ENCODE results near the gene UBAP1L. TPM values are rescaled to one million over a fixed set of nuclear protein-coding genes. Genes with fewer than 3 reads are reported as not detected.
"Not testable (repeated sequence)": the region's sequence is repeated elsewhere in the genome, so short reads cannot be mapped to it uniquely, and the experiment has no call there.

The UBAP1L gene
- total RNA-seq, 2 donors from 2014 or later = 7.8 to 8.4 TPM

DNA sequence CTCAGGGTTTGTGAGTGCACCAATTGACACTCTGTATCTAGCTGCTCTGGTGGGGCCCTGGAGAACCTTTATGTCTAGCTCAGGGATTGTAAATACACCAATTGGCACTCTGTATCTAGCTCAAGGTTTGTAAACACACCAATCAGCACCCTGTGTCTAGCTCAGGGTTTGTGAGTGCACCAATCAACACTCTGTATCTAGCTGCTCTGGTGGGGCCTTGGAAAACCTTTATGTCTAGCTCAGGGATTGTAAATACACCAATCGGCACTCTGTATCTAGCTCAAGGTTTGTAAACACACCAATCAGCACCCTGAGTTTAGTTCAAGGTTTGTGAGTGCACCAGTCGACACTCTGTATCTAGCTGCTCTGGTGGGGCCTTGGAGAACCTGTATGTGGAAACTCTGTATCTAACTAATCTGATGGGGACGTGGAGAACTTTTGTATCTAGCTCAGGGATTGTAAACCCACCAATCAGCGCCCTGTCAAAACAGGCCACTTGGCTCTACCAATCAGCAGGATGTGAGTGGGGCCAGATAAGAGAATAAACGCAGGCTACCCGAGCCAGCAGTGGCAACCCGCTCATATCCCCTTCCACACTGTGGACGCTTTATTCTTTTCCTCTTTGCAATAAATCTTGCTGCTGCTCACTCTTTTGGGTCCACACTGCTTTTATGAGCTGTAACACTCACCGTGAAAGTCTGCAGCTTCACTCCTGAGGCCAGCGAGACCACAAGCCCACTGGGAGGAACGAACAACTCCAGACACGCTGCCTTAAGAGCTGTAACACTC, 39.2 kb downstream of the UBAP1L start:
- H3K4me1 Mint-ChIP-seq; ATAC-seq; H3K27ac Mint-ChIP-seq; H3K4me3 Mint-ChIP-seq; H3K36me3 Mint-ChIP-seq (ENCODE audit: low read depth); H3K9me3 ChIP-seq (ENCODE audit: control insufficient read depth, low read length, poor library complexity, severe bottlenecking); DNase-seq: not testable (repeated sequence)
- peaks cover 26% of the 10 kb centered on the region for H3K27me3 Mint-ChIP-seq

- peaks cover 26% of the 10 kb centered on the region for H3K27me3 Mint-ChIP-seq
- not testable (repeated sequence) for H3K27ac Mint-ChIP-seq; DNase-seq; ATAC-seq; H3K36me3 Mint-ChIP-seq (ENCODE audit: low read depth); H3K4me3 Mint-ChIP-seq; H3K9me3 ChIP-seq (ENCODE audit: control insufficient read depth, low read length, poor library complexity, severe bottlenecking); H3K4me1 Mint-ChIP-seq
These were observed 40.1 kb downstream of the UBAP1L start for GRCh38 chr15:65074946-65075345.

DNA sequence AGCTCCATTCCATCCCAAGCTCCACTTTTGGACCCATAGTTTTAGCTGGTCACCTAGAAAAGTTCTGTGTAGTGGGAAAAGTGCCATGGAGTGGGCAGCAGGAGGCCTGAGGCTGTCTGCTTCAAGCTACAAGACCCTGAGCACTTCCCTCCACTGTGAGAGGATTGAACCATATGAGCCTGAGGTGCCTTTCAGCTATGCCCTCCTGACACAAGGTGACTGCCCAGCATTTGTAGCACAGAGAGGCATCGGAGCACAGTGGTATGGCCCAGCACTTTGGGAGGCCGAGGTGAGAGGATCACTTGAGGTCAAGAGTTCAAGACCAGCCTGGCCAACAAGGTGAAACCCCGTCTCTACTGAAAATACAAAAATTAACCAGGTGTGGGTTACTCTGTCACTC, 42.4 kb downstream of the UBAP1L start:
- DNase-seq (no peak), ATAC-seq (no peak)
- no peaks in the 10 kb centered on the region for H3K9me3 ChIP-seq (ENCODE audit: control insufficient read depth, low read length, poor library complexity, severe bottlenecking)
- Mint-ChIP-seq H3K4me1 (peaks cover 3% of the 10 kb centered on the region), H3K27ac (no peak overlapping the region), H3K36me3 (ENCODE audit: low read depth) (no peaks in the 10 kb centered on the region), H3K27me3 (peaks cover 16% of the 10 kb centered on the region), H3K4me3 (no peak overlapping the region)

DNA sequence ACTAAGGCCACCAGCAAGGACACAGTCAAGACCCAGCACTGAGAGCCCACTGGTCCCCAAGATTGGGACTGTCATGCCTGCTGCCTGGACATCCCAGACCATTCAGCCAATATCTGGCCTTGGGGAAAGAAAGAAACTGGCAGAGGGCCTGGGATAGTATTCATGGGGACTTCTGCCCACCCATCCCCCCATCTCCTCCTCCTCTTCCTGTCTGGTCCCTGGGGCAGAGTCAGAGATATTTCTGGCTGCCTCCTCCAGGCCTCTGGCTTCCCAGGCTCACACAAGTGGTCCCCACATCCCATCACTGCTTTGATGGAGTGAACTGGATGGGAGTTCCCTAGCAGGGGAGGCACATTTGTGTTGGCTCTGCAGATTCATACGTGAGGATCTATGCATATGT, 43.0 kb downstream of the UBAP1L start:
- Mint-ChIP-seq H3K4me1 (peaks cover 7% of the 10 kb centered on the region), H3K27me3 (peaks cover 20% of the 10 kb centered on the region), H3K36me3 (ENCODE audit: low read depth) (peaks cover 2% of the 10 kb centered on the region), H3K4me3 (no peak overlapping the region), H3K27ac (no peak overlapping the region)
- DNase-seq (no peak), ATAC-seq (no peak)
- H3K9me3 ChIP-seq (ENCODE audit: control insufficient read depth, low read length, poor library complexity, severe bottlenecking) = no peaks in the 10 kb centered on the region

- ATAC-seq (no peak), DNase-seq (no peak)
- no peaks in the 10 kb centered on the region for H3K9me3 ChIP-seq (ENCODE audit: control insufficient read depth, low read length, poor library complexity, severe bottlenecking)
- Mint-ChIP-seq H3K4me3 (no peak overlapping the region), H3K4me1 (peaks cover 7% of the 10 kb centered on the region), H3K36me3 (ENCODE audit: low read depth) (peaks cover 2% of the 10 kb centered on the region), H3K27me3 (peaks cover 24% of the 10 kb centered on the region), H3K27ac (no peak overlapping the region)
These were observed 43.6 kb downstream of the UBAP1L start for GRCh38 chr15:65071381-65071811.

GRCh38 chr15:65069779-65070546, 45.0 kb downstream of the UBAP1L start:
- ATAC-seq (no peak), DNase-seq (no peak)
- no peaks in the 10 kb centered on the region for H3K9me3 ChIP-seq (ENCODE audit: control insufficient read depth, low read length, poor library complexity, severe bottlenecking)
- Mint-ChIP-seq H3K36me3 (ENCODE audit: low read depth) (peaks cover 5% of the 10 kb centered on the region), H3K27me3 (peaks cover 31% of the 10 kb centered on the region), H3K4me3 (no peak overlapping the region), H3K27ac (no peak overlapping the region), H3K4me1 (peaks cover 9% of the 10 kb centered on the region)

DNA sequence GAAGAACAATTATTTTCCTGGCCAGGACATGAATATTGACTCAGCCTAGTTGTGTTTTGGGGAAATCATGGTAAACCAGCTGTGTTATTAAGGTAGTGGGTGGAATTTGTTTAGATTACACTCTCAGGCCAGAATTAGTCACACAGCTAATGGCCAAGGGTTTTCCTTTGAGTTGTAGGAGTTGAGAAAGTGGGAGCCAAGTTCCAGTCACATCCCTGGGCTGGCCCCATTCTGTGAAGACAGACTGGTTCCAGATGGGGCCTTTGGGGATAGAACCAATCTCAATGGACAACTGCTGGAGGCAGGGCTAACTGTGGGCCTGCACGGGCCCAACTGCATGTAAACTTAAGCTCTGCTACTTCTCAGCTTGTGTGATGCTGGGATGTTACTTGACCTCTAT, 45.8 kb downstream of the UBAP1L start:
- Mint-ChIP-seq H3K36me3 (ENCODE audit: low read depth) (peaks cover 5% of the 10 kb centered on the region), H3K4me3 (no peak overlapping the region), H3K27ac (no peak overlapping the region), H3K4me1 (peaks cover 9% of the 10 kb centered on the region), H3K27me3 (peaks cover 32% of the 10 kb centered on the region)
- DNase-seq (no peak), ATAC-seq (no peak)
- H3K9me3 ChIP-seq (ENCODE audit: control insufficient read depth, low read length, poor library complexity, severe bottlenecking) = no peaks in the 10 kb centered on the region

GRCh38 chr15:65068403-65068788, 46.6 kb downstream of the UBAP1L start:
- Mint-ChIP-seq H3K4me1 (peaks cover 9% of the 10 kb centered on the region), H3K27ac (no peak overlapping the region), H3K4me3 (no peak overlapping the region)

DNA sequence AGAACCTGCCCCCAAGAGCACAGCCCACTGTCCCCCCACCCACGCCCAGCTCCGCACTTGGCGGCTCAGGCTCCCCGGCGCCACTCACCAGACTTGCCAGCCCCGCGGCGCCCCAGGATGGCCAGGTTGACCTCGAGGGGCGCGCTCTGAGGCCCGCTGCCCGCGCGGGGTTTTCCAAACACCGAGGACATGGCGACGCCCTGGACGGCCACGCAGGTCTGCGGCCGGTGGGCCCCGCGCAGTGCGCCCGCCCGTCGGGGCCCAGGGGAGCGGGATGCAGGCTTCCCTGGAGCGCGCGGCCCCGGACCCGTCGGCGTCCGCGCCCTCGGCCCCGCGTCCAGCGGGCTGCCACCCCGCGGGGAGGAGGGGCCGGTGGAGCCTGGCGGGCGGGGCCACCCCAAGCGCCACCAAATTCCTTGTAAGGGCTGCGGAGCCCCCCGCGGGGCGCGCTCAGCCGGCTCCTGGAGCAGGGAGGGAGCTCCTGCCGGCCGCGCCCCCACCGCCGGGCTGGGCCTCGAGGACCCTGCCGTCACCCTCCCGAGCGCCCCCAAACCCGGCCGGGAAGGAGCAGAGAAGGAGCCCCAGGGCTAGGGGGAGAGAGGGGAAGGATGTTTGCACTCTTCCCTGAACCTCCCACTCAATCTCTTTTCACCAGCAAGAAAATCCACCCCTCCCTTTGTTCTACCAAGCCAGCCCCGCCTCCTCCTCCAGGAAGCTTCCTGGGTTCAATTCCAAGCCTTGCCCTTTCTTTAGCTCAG, 47.2 kb downstream of the UBAP1L start, which contains the start of gene RASL12:
RASL12 (minus strand) TSS at position 347 of the 758 bp plus-strand sequence; CDS start at position 191, 156 bp downstream.
- H3K36me3 Mint-ChIP-seq (ENCODE audit: low read depth) = peaks cover 8% of the 10 kb centered on the region

More at GRCh38 chr15:65068403-65068788, 46.6 kb downstream of the UBAP1L start:
- Mint-ChIP-seq H3K36me3 (ENCODE audit: low read depth) (peaks cover 5% of the 10 kb centered on the region), H3K27me3 (peaks cover 37% of the 10 kb centered on the region)
- DNase-seq (no peak), ATAC-seq (no peak)
- no peaks in the 10 kb centered on the region for H3K9me3 ChIP-seq (ENCODE audit: control insufficient read depth, low read length, poor library complexity, severe bottlenecking)

DNA sequence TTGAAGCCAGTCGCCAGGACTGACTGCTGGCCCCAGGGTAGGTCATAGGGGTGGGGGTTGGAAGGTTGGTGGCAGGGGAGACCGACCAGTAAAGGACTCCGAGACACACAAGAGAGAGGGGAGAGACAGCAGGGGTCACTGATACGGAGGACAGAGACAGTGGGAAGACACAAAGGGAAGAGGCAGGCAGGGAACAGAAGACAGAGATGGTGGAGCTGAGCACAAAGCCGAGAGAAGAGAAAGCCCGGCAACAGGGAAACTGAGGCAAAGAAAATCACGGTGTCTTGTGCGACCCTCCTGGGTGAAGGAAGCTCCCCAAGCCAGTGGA, 47.7 kb downstream of the UBAP1L start:
- H3K9me3 ChIP-seq (ENCODE audit: control insufficient read depth, low read length, poor library complexity, severe bottlenecking) = no peaks in the 10 kb centered on the region
- DNase-seq = no peak
- peaks cover 9% of the 10 kb centered on the region for H3K4me1 Mint-ChIP-seq
- H3K4me3 Mint-ChIP-seq = peak overlapping the region; percentile 60
- H3K27me3 Mint-ChIP-seq = peaks cover 48% of the 10 kb centered on the region
- peaks cover 8% of the 10 kb centered on the region for H3K36me3 Mint-ChIP-seq (ENCODE audit: low read depth)
- no peak for ATAC-seq
- H3K27ac Mint-ChIP-seq = no peak overlapping the region

More for the DNA sequence above, 47.2 kb downstream of the UBAP1L start, which contains the start of gene RASL12:
- H3K27me3 Mint-ChIP-seq = peaks cover 43% of the 10 kb centered on the region
- no peak within 1 kb of the TSS for H3K27ac Mint-ChIP-seq
- no peaks in the 10 kb centered on the region for H3K9me3 ChIP-seq (ENCODE audit: control insufficient read depth, low read length, poor library complexity, severe bottlenecking)
- H3K4me1 Mint-ChIP-seq = peaks cover 9% of the 10 kb centered on the region
- H3K4me3 Mint-ChIP-seq = peak within 1 kb of the TSS; percentile 60
- DNase-seq (no peak), ATAC-seq (no peak)

DNA sequence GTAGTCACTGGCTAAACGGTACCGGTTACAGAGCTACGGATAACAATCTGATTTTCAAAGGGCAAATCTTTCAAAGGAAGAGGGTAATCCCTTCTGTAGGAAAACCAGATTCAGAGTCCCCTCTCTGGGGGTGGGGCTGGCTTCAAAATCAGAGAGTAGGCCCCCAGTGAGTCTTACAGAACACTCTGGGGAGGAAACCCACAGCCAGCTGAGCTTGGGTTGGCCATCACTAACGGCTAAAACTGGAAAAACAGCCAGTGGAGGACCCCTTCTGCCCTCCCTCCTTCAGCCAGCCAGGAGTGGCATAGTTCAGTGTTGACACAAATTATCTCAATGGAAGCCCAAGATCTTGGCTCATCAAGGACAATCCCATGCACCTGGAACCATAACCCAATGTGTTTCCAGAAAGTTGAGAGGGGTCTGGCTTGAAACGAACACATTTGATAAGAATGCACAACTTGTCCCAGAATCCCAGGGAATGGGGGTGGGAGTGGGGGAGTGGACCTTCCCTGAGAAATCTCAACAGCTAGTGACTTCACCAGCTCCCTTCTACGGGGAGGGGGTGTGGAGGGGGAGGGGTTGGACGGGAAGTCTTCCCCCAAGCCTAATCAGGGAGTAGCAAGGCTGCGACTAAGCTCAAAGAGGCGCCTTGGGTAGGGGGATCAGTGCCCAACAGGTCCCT, 48.2 kb downstream of the UBAP1L start:
- no peaks in the 10 kb centered on the region for H3K9me3 ChIP-seq (ENCODE audit: control insufficient read depth, low read length, poor library complexity, severe bottlenecking)
- H3K36me3 Mint-ChIP-seq (ENCODE audit: low read depth) = peaks cover 8% of the 10 kb centered on the region
- peak overlapping the region; percentile 60 for H3K4me3 Mint-ChIP-seq
- DNase-seq (no peak), ATAC-seq (no peak)
- peaks cover 51% of the 10 kb centered on the region for H3K27me3 Mint-ChIP-seq
- peaks cover 9% of the 10 kb centered on the region for H3K4me1 Mint-ChIP-seq
- H3K27ac Mint-ChIP-seq = no peak overlapping the region

DNA sequence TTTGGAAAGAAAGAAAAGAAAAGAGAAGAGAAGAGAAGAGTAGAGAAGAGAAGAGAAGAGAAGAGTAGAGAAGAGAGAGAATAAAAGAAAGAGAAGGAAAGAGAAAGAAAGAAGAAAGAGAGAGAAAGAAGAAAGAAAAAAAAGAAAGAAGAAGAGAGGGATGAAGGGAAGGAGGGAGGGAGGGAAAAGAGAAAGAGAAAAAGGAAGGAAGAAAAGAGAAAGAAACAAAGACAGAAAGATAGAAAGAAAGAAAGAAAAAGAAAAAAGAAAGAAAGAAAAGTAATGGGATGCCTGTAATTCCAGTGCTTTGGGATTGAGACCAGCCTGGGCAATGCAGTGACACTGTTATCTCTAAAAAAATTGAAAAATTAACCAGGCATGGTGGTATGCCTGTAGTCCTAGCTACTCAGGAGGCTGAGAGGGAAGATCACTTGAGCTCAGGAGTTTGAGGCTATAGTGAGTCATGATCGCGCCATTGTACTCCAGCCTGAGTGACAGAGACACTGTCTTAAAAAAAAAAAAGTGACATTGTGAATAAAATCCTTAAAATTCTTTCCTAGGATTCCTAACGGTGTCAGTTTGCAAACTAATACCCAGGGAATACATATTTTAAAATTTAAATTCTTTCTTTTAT, 48.9 kb downstream of the UBAP1L start:
- ATAC-seq (no peak), DNase-seq (no peak)
- Mint-ChIP-seq H3K27me3 (peaks cover 52% of the 10 kb centered on the region), H3K27ac (no peak overlapping the region), H3K36me3 (ENCODE audit: low read depth) (peaks cover 8% of the 10 kb centered on the region), H3K4me3 (no peak overlapping the region), H3K4me1 (peaks cover 9% of the 10 kb centered on the region)
- no peaks in the 10 kb centered on the region for H3K9me3 ChIP-seq (ENCODE audit: control insufficient read depth, low read length, poor library complexity, severe bottlenecking)

All from T-helper 17 cell (primary cell).